ENCODE measurements around the gene WSCD2. TPM values are rescaled to one million over a fixed set of nuclear protein-coding genes. Genes with fewer than 3 reads are reported as not detected.

WSCD2 gene
- total and polyA plus RNA-seq, 2 of the 4 experiments (the other 2 are of a cell fraction): not detected

- WGBS, 2 experiments (ENCODE audit: extremely low coverage in 2 of 2, insufficient read length in 1 of 2): 63% methylated on average over 2 of the region's 4 CpGs; no CpG with 5 or more reads in 1 of the 2 experiments
- in situ Hi-C loops (cut with MboI; ENCODE audit: low sequenced_read_pairs): no loop called here
- TF ChIP-seq MAFK (IDR thresholded peaks at IDR 0.05; ENCODE audit: low read depth, low read length) (no peak), SMC3 (IDR thresholded peaks at IDR 0.05; ENCODE audit: low read depth, low read length) (no peak), MAZ (IDR thresholded peaks at IDR 0.05; ENCODE audit: borderline replicate concordance, low read depth, low read length) (no peak), CEBPB (IDR thresholded peaks at IDR 0.05; ENCODE audit: low read depth, low read length) (no peak), RFX5 (IDR thresholded peaks at IDR 0.05; ENCODE audit: low read depth, low read length) (no peak), NFE2L2 (IDR thresholded peaks at IDR 0.05; ENCODE audit: low read depth, low read length) (no peak), CHD1 (IDR thresholded peaks at IDR 0.05; ENCODE audit: low read depth, low read length) (no peak), RCOR1 (IDR thresholded peaks at IDR 0.05; ENCODE audit: insufficient replicate concordance, low read length) (no peak), MXI1 (IDR thresholded peaks at IDR 0.05; ENCODE audit: borderline replicate concordance, low read depth, low read length) (no peak), POLR2A (IDR thresholded peaks at IDR 0.05; ENCODE audit: low read depth, low read length) (no peak), FOS (IDR thresholded peaks at IDR 0.05; ENCODE audit: low read depth, low read length) (no peak), RAD21 (IDR thresholded peaks at IDR 0.05; ENCODE audit: low read length) (no peak), BHLHE40 (IDR thresholded peaks at IDR 0.05; ENCODE audit: low read depth, low read length) (no peak)
- TF ChIP-seq, protein P1, sequence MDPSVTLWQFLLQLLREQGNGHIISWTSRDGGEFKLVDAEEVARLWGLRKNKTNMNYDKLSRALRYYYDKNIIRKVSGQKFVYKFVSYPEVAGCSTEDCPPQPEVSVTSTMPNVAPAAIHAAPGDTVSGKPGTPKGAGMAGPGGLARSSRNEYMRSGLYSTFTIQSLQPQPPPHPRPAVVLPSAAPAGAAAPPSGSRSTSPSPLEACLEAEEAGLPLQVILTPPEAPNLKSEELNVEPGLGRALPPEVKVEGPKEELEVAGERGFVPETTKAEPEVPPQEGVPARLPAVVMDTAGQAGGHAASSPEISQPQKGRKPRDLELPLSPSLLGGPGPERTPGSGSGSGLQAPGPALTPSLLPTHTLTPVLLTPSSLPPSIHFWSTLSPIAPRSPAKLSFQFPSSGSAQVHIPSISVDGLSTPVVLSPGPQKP (IDR thresholded peaks at IDR 0.05; ENCODE audit: borderline replicate concordance, low read depth, low read length): no peak
- TF ChIP-seq, protein P2, sequence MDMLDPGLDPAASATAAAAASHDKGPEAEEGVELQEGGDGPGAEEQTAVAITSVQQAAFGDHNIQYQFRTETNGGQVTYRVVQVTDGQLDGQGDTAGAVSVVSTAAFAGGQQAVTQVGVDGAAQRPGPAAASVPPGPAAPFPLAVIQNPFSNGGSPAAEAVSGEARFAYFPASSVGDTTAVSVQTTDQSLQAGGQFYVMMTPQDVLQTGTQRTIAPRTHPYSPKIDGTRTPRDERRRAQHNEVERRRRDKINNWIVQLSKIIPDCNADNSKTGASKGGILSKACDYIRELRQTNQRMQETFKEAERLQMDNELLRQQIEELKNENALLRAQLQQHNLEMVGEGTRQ (IDR thresholded peaks at IDR 0.05; ENCODE audit: low read depth, low read length): no peak
- TF ChIP-seq, protein P3, sequence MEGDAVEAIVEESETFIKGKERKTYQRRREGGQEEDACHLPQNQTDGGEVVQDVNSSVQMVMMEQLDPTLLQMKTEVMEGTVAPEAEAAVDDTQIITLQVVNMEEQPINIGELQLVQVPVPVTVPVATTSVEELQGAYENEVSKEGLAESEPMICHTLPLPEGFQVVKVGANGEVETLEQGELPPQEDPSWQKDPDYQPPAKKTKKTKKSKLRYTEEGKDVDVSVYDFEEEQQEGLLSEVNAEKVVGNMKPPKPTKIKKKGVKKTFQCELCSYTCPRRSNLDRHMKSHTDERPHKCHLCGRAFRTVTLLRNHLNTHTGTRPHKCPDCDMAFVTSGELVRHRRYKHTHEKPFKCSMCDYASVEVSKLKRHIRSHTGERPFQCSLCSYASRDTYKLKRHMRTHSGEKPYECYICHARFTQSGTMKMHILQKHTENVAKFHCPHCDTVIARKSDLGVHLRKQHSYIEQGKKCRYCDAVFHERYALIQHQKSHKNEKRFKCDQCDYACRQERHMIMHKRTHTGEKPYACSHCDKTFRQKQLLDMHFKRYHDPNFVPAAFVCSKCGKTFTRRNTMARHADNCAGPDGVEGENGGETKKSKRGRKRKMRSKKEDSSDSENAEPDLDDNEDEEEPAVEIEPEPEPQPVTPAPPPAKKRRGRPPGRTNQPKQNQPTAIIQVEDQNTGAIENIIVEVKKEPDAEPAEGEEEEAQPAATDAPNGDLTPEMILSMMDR (conservative IDR thresholded peaks at IDR 0.05; ENCODE audit: low read depth, low read length): no peak
- no peak overlapping the region for H2AK9ac ChIP-seq (replicated peaks; ENCODE audit: low read depth, low read length, poor library complexity)
- no peak overlapping the region for H3K23ac ChIP-seq (ENCODE audit: low read depth, low read length)
- H2BK120ac ChIP-seq (ENCODE audit: low read depth, low read length): no peak overlapping the region
- H2AFZ ChIP-seq (replicated peaks; ENCODE audit: low read length, poor library complexity): no peak overlapping the region
- H3K4me1 ChIP-seq (ENCODE audit: control insufficient read depth, insufficient read depth, low read length): no peaks in the 10 kb centered on the region
- no peak overlapping the region for H2BK20ac ChIP-seq (ENCODE audit: low read depth, low read length)
- no peak overlapping the region for H3K27ac ChIP-seq (ENCODE audit: insufficient read depth, low read length)
- no peak overlapping the region for H4K91ac ChIP-seq (ENCODE audit: insufficient read depth, low read depth, low read length)
- H3K18ac ChIP-seq (ENCODE audit: low read depth, low read length): no peak overlapping the region
- no peaks in the 10 kb centered on the region for H3K79me1 ChIP-seq (ENCODE audit: low read depth in 1 of 2, low read length in 2 of 2)
- intact Hi-C loops (cut with micrococcal nuclease): no loop called here
- DNase-seq (no peak), ATAC-seq (ENCODE audit: low read depth) (no peak)
- no peak overlapping the region for H2BK15ac ChIP-seq (ENCODE audit: low read depth, low read length)
- H3K14ac ChIP-seq (replicated peaks; ENCODE audit: low read depth, low read length): no peak overlapping the region
- H3K9ac ChIP-seq (ENCODE audit: low read depth, low read length): no peak overlapping the region
- dilution Hi-C loops (cut with HindIII; ENCODE audit: low sequenced_read_pairs, unreplicated experiment): no loop called here
- H3K4ac ChIP-seq (ENCODE audit: low read depth, low read length): no peak overlapping the region
- CTCF ChIA-PET: no interaction called here
- H3K4me3 ChIP-seq (ENCODE audit: insufficient read depth, low read depth, low read length): no peak overlapping the region
- no peak overlapping the region for H4K5ac ChIP-seq (ENCODE audit: low read depth, low read length)
- no peaks in the 10 kb centered on the region for H3K36me3 ChIP-seq (ENCODE audit: control insufficient read depth, insufficient read depth, low read length)
- BruUV-seq (replicated peaks): no TSS peak
- no peak overlapping the region for H3K56ac ChIP-seq (ENCODE audit: extremely low read depth, insufficient read depth, low read length)
- H3K9me1 ChIP-seq (ENCODE audit: insufficient read depth, low read length): no peaks in the 10 kb centered on the region
- no peaks in the 10 kb centered on the region for H3K27me3 ChIP-seq (ENCODE audit: control insufficient read depth, insufficient read depth, low read length)
- POLR2A ChIA-PET (ENCODE audit: unreplicated experiment): no interaction called here
- no peaks in the 10 kb centered on the region for H3K9me3 ChIP-seq (ENCODE audit: control insufficient read depth, insufficient read depth, low read length)
- H2BK5ac ChIP-seq (ENCODE audit: low read depth, low read length, poor library complexity, severe bottlenecking): no peak overlapping the region
- no peaks in the 10 kb centered on the region for H4K20me1 ChIP-seq (ENCODE audit: insufficient read depth, low read length)
- no peak overlapping the region for H4K8ac ChIP-seq (ENCODE audit: low read depth in 2 of 2, low read length in 2 of 2)
- no peak overlapping the region for H3K4me2 ChIP-seq (ENCODE audit: low read depth, low read length)
- H2AK5ac ChIP-seq (ENCODE audit: low read depth, low read length): no peak overlapping the region
Measured at GRCh38 chr12:108299516-108299915, 170.4 kb downstream of the WSCD2 start.

All from IMR-90 (cell line).